22Rv1 (cell line): ENCODE measurements around the gene TTLL8.

ENCODE experiments used
- H3K27ac ChIP-seq: fragments of 450-650 bp; 2 replicates; pipeline ENCODE4 v1.5.1; 2017
- ZFX ChIP-seq: fragments of 450-650 bp; IDR thresholded peaks from 2 replicates; pipeline ENCODE4 v1.6.1; 2017; ENCODE audit warnings: antibody characterized with exemption, borderline replicate concordance
- TF ChIP-seq, protein P1 (sequence below): fragments of 450-650 bp; IDR thresholded peaks from 2 replicates; pipeline ENCODE4 v1.5.1; 2017; ENCODE audit warnings: mild to moderate bottlenecking

The TTLL8 gene

DNA sequence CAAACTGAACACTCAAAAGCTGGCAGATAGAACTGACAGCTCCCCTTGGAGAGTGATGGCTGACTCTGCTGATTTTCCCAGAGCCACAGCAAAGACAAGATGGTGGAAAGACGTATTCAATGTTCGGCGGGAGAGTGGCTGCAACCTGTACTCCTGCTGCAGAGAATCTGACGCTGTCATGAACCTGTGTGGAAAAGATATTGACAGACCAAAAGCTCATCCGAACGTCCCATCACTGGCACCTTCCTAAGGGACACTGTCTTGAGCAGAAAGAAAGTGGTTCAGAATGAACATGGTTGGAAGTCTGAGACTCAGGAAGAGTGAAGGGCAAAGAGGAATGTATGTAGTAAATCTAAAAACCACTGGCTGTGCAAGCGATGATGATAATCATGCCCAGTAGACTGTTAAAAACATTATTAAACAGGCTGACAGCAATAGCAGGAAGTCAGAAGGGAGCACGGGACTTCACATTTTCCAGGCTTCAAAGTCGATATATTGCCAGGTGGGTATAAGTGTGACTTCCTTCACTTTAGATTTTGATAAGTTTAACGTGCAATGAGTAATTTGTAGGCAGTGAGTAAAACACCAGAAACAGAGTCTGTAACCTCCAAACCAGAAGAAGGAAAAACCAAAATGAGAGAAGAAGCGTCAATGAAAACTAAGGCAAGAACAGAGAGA lies 39.4 kb downstream of the TTLL8 start:
- H3K27ac ChIP-seq: no peak overlapping the region
- no peak for TF ChIP-seq ZFX
- TF ChIP-seq, protein P1, sequence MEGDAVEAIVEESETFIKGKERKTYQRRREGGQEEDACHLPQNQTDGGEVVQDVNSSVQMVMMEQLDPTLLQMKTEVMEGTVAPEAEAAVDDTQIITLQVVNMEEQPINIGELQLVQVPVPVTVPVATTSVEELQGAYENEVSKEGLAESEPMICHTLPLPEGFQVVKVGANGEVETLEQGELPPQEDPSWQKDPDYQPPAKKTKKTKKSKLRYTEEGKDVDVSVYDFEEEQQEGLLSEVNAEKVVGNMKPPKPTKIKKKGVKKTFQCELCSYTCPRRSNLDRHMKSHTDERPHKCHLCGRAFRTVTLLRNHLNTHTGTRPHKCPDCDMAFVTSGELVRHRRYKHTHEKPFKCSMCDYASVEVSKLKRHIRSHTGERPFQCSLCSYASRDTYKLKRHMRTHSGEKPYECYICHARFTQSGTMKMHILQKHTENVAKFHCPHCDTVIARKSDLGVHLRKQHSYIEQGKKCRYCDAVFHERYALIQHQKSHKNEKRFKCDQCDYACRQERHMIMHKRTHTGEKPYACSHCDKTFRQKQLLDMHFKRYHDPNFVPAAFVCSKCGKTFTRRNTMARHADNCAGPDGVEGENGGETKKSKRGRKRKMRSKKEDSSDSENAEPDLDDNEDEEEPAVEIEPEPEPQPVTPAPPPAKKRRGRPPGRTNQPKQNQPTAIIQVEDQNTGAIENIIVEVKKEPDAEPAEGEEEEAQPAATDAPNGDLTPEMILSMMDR: no peak

DNA sequence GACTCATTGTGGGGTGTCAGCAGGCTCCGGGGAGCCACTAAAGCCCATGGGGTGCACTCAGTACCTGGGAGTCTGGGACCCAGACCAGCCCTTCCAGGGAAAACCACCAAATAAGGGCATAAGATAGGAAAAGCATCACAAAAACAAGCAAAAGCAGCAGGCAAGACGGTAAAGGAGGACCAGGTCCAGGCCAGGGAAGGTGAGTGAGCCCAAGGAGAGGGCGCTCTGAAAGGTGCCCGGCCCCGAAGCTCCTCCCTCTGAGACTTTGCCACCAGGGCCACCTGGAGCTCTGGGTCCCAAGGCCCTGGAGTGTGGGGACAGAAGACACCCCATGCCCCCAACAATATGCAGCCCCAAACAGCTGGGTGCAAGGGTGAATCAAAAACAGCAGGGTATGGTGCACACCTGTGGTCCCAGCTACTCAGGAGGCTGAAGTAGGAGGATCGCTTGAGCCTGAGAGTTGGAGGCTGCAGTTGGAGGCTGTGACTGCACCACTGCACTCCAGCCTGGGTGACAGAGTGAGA lies 40.3 kb downstream of the TTLL8 start:
- no peak for TF ChIP-seq ZFX
- TF ChIP-seq, protein P1: no peak
- H3K27ac ChIP-seq: no peak overlapping the region

DNA sequence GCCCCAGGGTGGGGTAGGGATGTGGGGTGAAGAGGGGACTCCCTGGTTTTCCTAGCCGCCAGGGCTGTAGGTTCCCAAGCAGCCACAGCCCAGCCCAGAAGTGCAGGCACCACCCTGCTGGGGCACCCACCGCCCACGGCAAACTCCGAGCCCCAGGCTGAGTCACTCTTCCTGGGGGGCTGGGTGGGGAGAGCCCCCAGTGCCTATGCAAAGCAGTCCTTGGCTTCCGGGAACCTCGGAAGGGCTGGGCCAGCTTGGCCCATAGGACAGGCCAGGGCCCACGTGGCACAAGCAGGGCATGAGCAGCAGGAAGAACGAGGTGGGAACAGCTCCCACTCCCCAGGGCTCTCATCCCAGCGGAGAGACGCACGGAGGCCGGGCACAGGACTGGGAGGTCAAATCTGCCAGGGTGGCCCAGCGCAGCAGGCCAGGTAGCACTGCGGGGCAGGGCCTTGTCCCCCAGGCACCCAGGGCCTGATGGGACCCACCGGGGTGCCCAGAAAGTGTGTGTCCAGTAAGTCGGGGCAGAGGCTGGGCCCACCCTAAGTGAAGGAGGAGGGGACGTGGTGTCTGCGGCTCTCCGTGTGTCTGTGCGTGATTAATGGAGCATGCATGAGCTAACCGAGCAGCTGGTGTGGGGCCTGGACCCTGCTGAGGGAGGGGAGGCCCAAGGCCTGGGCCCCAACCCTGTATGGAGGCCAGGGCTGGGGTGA lies 41.0 kb downstream of the TTLL8 start:
- H3K27ac ChIP-seq: no peak overlapping the region
- TF ChIP-seq, protein P1: no peak
- no peak for TF ChIP-seq ZFX

DNA sequence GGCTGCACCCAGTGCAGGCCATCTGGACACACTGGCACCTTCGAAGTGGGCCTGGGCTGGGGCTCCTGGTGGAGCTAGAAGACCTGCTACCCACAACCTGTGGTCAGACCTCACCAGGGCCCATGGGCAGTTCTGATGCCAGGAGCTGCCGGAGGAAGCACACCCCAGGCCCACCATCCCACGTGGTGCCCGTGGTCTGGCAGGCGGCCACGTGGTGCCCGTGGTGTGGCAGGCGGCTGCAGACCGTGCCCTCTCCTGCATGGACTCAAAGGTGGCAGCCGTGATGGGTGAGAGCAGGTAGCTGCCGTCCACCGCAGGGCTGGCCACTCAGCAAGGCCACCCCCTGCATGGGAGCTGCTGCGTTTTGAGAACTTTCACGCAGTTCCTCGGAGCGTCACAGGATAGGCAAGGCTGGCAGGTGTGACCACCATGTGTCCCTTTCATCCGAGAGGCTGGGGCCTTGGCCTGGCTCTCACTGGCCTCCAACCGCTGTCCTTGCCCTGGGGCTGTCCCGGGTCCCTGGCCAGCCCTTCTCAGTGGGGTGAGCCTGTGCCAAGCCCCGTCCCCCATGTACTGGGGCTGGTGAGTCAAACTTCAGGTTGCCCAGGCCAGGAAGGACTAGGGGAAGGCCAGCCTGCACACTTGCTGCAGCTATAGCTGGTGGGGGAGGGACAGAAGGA lies 41.6 kb downstream of the TTLL8 start:
- H3K27ac ChIP-seq: no peak overlapping the region
- TF ChIP-seq ZFX: no peak
- TF ChIP-seq, protein P1: no peak

DNA sequence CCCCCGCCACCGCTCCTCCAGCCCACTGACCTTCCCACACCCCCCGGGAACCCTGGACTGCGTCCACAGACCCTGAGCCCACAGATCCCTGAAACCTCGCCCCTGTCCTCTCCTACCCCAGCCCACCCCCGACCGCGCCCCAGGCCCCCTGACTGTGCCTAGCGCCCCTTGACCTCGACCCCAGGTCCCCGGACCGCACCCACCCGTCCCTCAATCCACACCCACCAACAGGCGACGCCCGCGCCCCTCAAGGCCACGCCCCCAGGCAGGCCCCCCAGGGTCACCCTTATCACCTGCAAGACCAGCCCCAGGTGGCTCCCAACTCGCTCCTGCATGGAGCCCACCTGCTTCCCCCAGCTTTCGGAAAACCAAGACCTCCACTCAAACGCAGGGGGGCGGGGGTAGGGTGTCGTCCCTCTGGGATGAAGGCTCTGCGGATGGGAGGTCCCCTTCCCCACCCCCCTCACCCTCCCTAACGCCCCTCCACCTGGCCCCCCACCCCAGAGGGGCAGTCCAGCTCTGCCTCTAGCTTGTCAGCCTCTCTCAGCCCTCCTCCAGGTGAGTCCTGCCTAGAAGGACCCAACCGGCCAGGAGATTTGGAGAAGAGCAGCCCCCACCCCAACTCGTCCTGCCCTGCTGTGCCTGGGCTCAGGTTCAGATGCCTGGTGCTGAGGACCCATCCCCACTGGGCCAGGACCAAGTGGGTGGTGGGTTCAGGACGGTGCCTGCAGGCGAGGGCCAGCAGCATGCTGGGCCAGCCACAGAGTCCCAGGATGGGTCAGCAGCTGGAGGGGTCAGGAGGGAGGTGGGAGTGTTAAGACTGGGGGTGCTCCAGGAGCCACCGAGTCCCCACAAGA lies 42.4 kb downstream of the TTLL8 start:
- no peak overlapping the region for H3K27ac ChIP-seq
- TF ChIP-seq ZFX: no peak
- TF ChIP-seq, protein P1: no peak

DNA sequence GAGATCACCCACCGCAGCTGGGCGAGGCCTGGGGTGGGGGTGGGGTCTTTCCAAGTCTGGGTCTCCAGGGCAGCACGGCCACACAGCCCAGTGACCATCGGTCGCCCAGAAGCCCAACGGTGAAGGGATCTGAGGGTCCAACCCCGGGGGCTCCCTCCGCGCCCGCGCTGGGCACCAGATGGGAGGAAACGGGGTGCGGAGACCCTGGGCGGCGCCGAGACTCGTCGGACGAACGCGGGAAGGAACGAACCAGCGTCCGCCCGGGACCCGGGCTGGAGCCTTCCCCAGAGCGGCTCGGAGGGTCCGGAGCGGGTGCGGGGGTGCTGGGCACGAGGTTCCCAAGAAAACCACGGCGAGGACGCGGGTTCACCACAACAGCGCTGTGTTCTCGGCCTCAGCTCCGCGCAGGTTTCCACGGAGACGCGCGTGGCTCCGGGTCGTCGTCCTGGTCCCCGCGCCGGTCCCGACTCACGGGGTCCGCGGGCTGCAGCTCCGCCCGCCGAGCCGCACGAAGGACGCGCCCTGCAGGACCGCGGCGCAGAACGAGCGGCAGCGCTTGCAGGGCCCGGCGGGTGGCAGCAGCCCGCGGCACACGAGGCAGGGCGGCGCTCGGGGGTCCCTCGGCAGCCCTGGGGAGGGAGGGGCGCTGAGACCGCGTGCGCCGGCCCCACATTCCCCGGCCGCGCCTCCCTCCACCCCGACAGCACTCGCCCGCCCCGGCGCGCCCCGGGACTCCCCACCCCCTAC lies 43.3 kb downstream of the TTLL8 start:
- no peak for TF ChIP-seq ZFX
- TF ChIP-seq, protein P1: peak; percentile 35; the same call in 1 of the 2 replicates
- H3K27ac ChIP-seq: peak overlapping the region; percentile 50; the same call in 1 of the 2 replicates
